OCI-LY3 (cell line): ENCODE data around the gene ADPRS.

Experiments used
- H2AFZ ChIP-seq: fragments of 200-600, 300-600 bp; shearing (Covaris generic); 2 replicates; pipeline ENCODE4 v1.6.0; 2014; ENCODE audit warnings: antibody characterized with exemption, low read depth, low read length
- H3K27ac ChIP-seq: fragments of 200-600, 300-600 bp; sonication (generic); 2 replicates; pipeline ENCODE4 v1.5.1; 2014; ENCODE audit warnings: mild to moderate bottlenecking, low read length, moderate library complexity, mixed read lengths
- H3K27me3 ChIP-seq: fragments of 200-600, 300-600 bp; sonication (generic); 2 replicates; pipeline ENCODE4 v1.6.1; 2014; ENCODE audit warnings: low read depth, low read length, mixed read lengths
- H3K36me3 ChIP-seq: fragments of 200-600, 300-600 bp; sonication (generic); replicated peaks from 2 replicates; pipeline ENCODE3; 2014; ENCODE audit warnings: low read depth, low read length, mixed read lengths
- H3K4me1 ChIP-seq: fragments of 300-600, 200-600 bp; sonication (generic); 2 replicates; pipeline ENCODE4 v1.6.1; 2014; ENCODE audit warnings: low read length, mixed read lengths
- H3K4me2 ChIP-seq: fragments of 200-600, 300-600 bp; sonication (generic); 2 replicates; pipeline ENCODE4 v1.6.1; 2014; ENCODE audit warnings: low read length, mixed read lengths
- H3K4me3 ChIP-seq: fragments of 300-600, 200-600 bp; sonication (generic); 2 replicates; pipeline ENCODE4 v1.5.1; 2014; ENCODE audit warnings: antibody characterized with exemption, mild to moderate bottlenecking, low read length, moderate library complexity
- H3K79me2 ChIP-seq: fragments of 300-600, 200-600 bp; shearing (Covaris generic); 2 replicates; pipeline ENCODE4 v1.6.1; 2014; ENCODE audit warnings: mild to moderate bottlenecking, low read length, mixed read lengths
- H3K9ac ChIP-seq: fragments of 300-600, 200-600 bp; shearing (Covaris generic); 2 replicates; pipeline ENCODE4 v1.6.0; 2014; ENCODE audit warnings: mild to moderate bottlenecking, low read length, moderate library complexity
- H3K9me3 ChIP-seq: fragments of 200-600, 300-600 bp; shearing (Covaris generic); 2 replicates; pipeline ENCODE4 v1.6.1; 2014; ENCODE audit warnings: low read length, mixed read lengths; ENCODE audit not compliant: insufficient read depth
- H4K20me1 ChIP-seq: fragments of 200-600, 300-600 bp; sonication (generic); 2 replicates; pipeline ENCODE4 v1.6.1; 2016; ENCODE audit warnings: low read length, mixed read lengths; ENCODE audit not compliant: insufficient read depth
- CTCF ChIP-seq: fragments of 200-600, 300-600 bp; sonication (generic); IDR thresholded peaks from 2 replicates; pipeline ENCODE4 v1.5.1; 2014; ENCODE audit warnings: antibody characterized with exemption, low read length, low read depth
- EZH2phosphoT487 ChIP-seq: fragments of 200-600 bp; shearing (Covaris generic); IDR thresholded peaks from 2 replicates; pipeline ENCODE4 v1.6.1; 2018; ENCODE audit warnings: antibody characterized with exemption, mixed run types, low read depth

The ADPRS gene

GRCh38 chr1:36088577-36089392 is at the start of gene ADPRS:
Gene ADPRS, plus strand, starts transcription at chr1:36088892. Its CDS starts 13 bp downstream, at chr1:36088905.
- H3K4me2 ChIP-seq = peak within 1 kb of the TSS; percentile 97
- peak within 1 kb of the TSS; percentile 86 for H2AFZ ChIP-seq
- H3K36me3 ChIP-seq = peaks cover 3% of the 10 kb centered on the region
- H3K79me2 ChIP-seq = peaks cover 16% of the 10 kb centered on the region
- no peaks in the 10 kb centered on the region for H3K4me1 ChIP-seq
- peak within 1 kb of the TSS; percentile 18 for H3K27ac ChIP-seq
- TF ChIP-seq CTCF (peak; percentile 82), EZH2phosphoT487 (no peak)
- peak within 1 kb of the TSS; percentile 93 for H3K4me3 ChIP-seq
- no peaks in the 10 kb centered on the region for H3K27me3 ChIP-seq
- no peaks in the 10 kb centered on the region for H3K9me3 ChIP-seq
- no peaks in the 10 kb centered on the region for H4K20me1 ChIP-seq
- H3K9ac ChIP-seq = peak within 1 kb of the TSS; percentile 77

- no peak overlapping the region for H3K4me2 ChIP-seq
- H3K4me3 ChIP-seq = no peak overlapping the region
- no peak overlapping the region for H3K9ac ChIP-seq
- H3K79me2 ChIP-seq = no peaks in the 10 kb centered on the region
- H3K4me1 ChIP-seq = no peaks in the 10 kb centered on the region
- no peaks in the 10 kb centered on the region for H4K20me1 ChIP-seq
- no peaks in the 10 kb centered on the region for H3K27me3 ChIP-seq
- TF ChIP-seq EZH2phosphoT487 = no peak
- H3K27ac ChIP-seq = no peak overlapping the region
- H3K9me3 ChIP-seq = no peaks in the 10 kb centered on the region
- no peak overlapping the region for H2AFZ ChIP-seq
- peaks cover 3% of the 10 kb centered on the region for H3K36me3 ChIP-seq
Observed at GRCh38 chr1:36040238-36040637, 48.5 kb upstream of the ADPRS start.

GRCh38 chr1:36051821-36052220 is 36.9 kb upstream of the ADPRS start:
- TF ChIP-seq EZH2phosphoT487 (no peak), CTCF (no peak)
- H2AFZ ChIP-seq = no peak overlapping the region
- no peaks in the 10 kb centered on the region for H3K9me3 ChIP-seq
- no peaks in the 10 kb centered on the region for H3K27me3 ChIP-seq
- no peak overlapping the region for H3K4me2 ChIP-seq
- H3K36me3 ChIP-seq = no peaks in the 10 kb centered on the region
- H3K4me3 ChIP-seq = no peak overlapping the region
- no peaks in the 10 kb centered on the region for H3K79me2 ChIP-seq
- H3K27ac ChIP-seq = no peak overlapping the region
- no peaks in the 10 kb centered on the region for H4K20me1 ChIP-seq
- no peaks in the 10 kb centered on the region for H3K4me1 ChIP-seq
- H3K9ac ChIP-seq = no peak overlapping the region

- no peak overlapping the region for H3K9ac ChIP-seq
- no peak overlapping the region for H3K4me2 ChIP-seq
- H3K4me3 ChIP-seq = no peak overlapping the region
- H3K79me2 ChIP-seq = no peaks in the 10 kb centered on the region
- no peaks in the 10 kb centered on the region for H3K9me3 ChIP-seq
- no peaks in the 10 kb centered on the region for H3K36me3 ChIP-seq
- H4K20me1 ChIP-seq = no peaks in the 10 kb centered on the region
- H3K27me3 ChIP-seq = no peaks in the 10 kb centered on the region
- no peak for TF ChIP-seq CTCF
- no peak for TF ChIP-seq EZH2phosphoT487
- H2AFZ ChIP-seq = no peak overlapping the region
- no peaks in the 10 kb centered on the region for H3K4me1 ChIP-seq
- no peak overlapping the region for H3K27ac ChIP-seq
Observed at GRCh38 chr1:36053978-36054377, 34.7 kb upstream of the ADPRS start.
